Measurements from ENCODE around the gene MED27. TPM values are rescaled to one million over a fixed set of nuclear protein-coding genes. Genes with fewer than 3 reads are reported as not detected.

Gene MED27
- total RNA-seq, 2 experiments from 2014 or later: 22.6 to 23.4 TPM

DNA sequence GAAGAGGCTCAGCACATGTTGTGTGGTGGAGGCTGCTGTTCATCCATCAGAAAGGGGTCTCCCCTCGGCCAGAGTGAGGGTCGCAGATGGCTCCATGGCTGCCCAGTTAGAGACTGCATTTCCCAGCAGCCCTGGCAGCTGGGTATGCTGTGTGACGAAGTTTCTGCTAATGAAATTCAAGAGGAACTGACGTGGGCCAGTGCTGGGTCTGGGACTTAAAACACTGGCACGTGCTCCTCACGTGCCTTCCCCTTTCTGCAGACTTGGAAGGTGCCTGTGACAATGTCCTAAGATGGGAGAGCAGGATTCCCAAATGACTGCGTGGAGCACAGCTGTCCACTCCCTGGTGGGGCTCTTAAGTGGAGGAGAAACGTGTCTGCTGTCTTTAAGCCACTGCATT lies 225.3 kb downstream of the MED27 start:
- ChIA-PET POLR2A (interaction anchor here (1.2 kb wide), 1 partner anchor 22 kb away, joined by 6 read pairs; no protein-coding TSS in a partner anchor), CTCF (no interaction called here)
- DNase-seq: no peak
- no peak overlapping the region for H3K4me3 Mint-ChIP-seq
- peaks cover 13% of the 10 kb centered on the region for H3K4me1 Mint-ChIP-seq
- peaks cover 2% of the 10 kb centered on the region for H3K27me3 Mint-ChIP-seq
- no peaks in the 10 kb centered on the region for H3K36me3 Mint-ChIP-seq (ENCODE audit: low read depth)
- H3K27ac Mint-ChIP-seq: no peak overlapping the region
- H3K9me3 Mint-ChIP-seq: no peaks in the 10 kb centered on the region

DNA sequence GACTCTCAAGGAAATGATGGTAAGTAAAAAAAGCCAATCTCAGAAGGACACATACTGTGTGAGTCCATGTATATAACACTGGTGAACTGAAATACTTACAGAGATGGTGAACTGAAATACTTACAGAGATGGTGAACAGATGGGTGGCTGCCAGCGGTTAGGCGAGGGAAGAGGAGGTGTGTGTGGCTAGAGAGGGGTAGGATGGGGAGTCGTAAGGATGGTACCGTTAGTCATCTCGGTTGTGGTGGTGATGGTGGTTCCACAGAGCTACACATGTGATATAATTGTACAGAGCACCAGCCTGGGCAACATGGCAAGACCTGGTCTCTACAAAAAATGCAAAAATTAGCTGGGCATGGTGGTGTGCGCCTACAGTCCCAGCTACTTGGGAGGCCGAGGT lies 226.2 kb downstream of the MED27 start:
- Mint-ChIP-seq H3K4me1 (peaks cover 13% of the 10 kb centered on the region), H3K27me3 (peaks cover 2% of the 10 kb centered on the region), H3K4me3 (no peak overlapping the region), H3K9me3 (no peaks in the 10 kb centered on the region), H3K36me3 (ENCODE audit: low read depth) (no peaks in the 10 kb centered on the region), H3K27ac (no peak overlapping the region)
- CTCF ChIA-PET: no interaction called here
- POLR2A ChIA-PET: interaction anchor here (1.2 kb wide), 1 partner anchor 23 kb away, joined by 6 read pairs; no protein-coding TSS in a partner anchor
- DNase-seq: peak; percentile 44

DNA sequence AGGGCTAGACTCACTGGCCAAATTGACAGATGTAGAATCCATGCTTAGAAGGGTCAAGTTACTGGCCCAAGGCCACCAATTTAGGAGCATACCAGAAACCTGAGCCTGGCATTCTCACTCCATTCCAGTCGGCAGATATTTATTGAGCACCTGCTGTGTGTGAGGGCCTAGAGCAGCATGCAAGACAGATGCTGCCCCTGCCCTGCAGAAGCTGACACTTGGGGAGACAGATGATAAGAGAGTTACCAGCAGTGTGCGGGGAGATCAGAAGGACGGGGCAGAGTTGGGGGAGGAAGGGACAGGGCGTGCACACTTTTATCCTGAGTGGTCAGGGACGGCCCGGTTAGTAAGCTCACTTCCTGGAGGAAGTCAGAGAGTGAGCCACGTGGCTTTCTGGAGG lies 228.3 kb downstream of the MED27 start:
- H3K4me3 Mint-ChIP-seq: no peak overlapping the region
- DNase-seq: no peak
- peaks cover 6% of the 10 kb centered on the region for H3K27me3 Mint-ChIP-seq
- peaks cover 13% of the 10 kb centered on the region for H3K4me1 Mint-ChIP-seq
- peaks cover 2% of the 10 kb centered on the region for H3K9me3 Mint-ChIP-seq
- H3K27ac Mint-ChIP-seq: no peak overlapping the region
- POLR2A ChIA-PET: no interaction called here
- CTCF ChIA-PET: no interaction called here
- H3K36me3 Mint-ChIP-seq (ENCODE audit: low read depth): no peaks in the 10 kb centered on the region

DNA sequence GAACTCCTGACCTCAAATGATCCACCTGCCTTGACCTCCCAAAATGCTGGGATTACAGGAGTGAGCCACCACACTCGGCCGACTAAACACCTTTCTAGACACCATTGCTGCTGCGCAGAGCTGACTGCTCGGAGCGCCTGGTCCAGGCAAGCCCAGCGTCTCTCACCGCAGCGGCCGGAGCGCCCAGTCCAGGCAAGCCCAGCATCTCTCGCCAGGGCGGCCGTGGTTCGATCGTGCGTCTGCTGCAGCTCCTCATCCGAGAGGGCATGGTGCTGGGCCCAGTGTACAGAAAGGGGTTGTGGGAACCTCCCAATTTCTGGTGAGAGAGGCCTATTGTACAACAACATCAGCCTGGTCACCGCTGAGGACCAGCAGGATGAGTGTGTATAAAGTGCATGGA lies 230.3 kb downstream of the MED27 start:
- Mint-ChIP-seq H3K36me3 (ENCODE audit: low read depth) (no peaks in the 10 kb centered on the region), H3K9me3 (peaks cover 2% of the 10 kb centered on the region), H3K27me3 (peaks cover 13% of the 10 kb centered on the region), H3K4me1 (peaks cover 20% of the 10 kb centered on the region), H3K4me3 (no peak overlapping the region), H3K27ac (no peak overlapping the region)
- POLR2A ChIA-PET: no interaction called here
- CTCF ChIA-PET: no interaction called here
- DNase-seq: no peak

DNA sequence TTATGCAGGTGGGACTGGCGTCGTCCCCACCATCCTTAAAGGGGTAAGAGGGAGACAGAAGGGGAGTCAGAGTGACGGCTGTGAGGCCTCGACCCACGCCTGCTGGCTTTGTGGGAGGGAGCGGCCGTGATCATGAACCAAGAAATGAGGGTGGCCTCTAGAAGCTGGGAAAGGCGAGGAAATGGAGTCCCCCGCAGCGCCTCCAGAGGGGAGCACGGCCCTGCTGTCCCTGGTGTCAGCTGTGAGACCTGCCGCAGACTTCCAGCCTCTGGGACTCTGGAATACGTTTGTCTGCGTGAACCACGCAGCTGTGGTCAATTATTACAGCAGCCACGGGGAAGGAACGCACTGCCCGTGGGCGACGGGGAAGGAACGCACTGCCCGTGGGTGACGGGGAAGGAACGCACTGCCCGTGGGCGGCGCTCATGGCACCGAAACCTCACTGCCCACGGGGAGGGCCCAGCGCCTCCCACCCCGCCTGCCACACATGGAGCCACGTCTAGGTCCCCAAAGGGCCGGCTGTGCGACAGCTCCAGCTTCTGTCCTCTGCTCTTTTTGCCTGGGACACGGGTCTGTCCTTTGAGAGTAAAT lies 231.0 kb downstream of the MED27 start:
- peaks cover 13% of the 10 kb centered on the region for H3K27me3 Mint-ChIP-seq
- H3K4me1 Mint-ChIP-seq: peaks cover 20% of the 10 kb centered on the region
- H3K36me3 Mint-ChIP-seq (ENCODE audit: low read depth): no peaks in the 10 kb centered on the region
- H3K4me3 Mint-ChIP-seq: no peak overlapping the region
- ChIA-PET CTCF (interaction anchor here (0.5 kb wide), 1 partner anchor 88 kb away, joined by 4 read pairs; no protein-coding TSS in a partner anchor), POLR2A (no interaction called here)
- H3K9me3 Mint-ChIP-seq: peaks cover 2% of the 10 kb centered on the region
- no peak for DNase-seq
- H3K27ac Mint-ChIP-seq: no peak overlapping the region

DNA sequence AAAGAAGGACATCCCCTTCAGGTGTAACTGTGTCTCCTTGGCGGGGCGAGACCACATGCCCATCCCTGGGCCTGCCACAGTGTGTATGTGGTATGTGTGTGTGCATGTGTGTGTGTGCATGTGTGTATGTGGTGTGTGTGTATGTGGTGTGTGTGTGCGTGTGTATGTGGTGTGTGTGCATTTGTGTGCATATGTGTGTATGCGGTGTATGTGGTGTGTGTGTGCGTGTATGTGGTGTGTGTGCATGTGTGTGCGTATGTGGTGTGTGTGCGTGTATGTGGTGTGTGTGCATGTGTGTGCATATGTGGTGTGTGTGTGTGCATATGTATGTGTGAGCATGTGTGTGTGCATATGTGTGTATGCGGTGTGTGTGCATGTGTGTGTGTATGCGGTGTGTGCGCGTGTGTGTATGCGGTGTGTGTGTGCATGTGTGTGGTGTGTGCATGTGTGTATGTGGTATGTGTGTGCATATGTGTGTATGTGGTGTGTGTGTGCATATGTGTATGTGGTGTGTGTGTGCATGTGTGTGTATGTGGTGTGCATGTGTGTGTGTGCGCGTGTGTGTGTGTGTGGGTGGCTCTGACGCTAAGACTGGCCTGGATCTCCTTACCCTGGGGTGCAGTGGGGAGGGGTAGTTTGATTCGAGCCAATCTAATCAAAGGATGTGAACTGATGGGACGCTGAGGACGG lies 231.9 kb downstream of the MED27 start:
- peaks cover 2% of the 10 kb centered on the region for H3K9me3 Mint-ChIP-seq
- H3K27ac Mint-ChIP-seq: no peak overlapping the region
- H3K4me3 Mint-ChIP-seq: no peak overlapping the region
- ChIA-PET POLR2A (no interaction called here), CTCF (no interaction called here)
- peaks cover 14% of the 10 kb centered on the region for H3K4me1 Mint-ChIP-seq
- DNase-seq: no peak
- no peaks in the 10 kb centered on the region for H3K36me3 Mint-ChIP-seq (ENCODE audit: low read depth)
- peaks cover 17% of the 10 kb centered on the region for H3K27me3 Mint-ChIP-seq

DNA sequence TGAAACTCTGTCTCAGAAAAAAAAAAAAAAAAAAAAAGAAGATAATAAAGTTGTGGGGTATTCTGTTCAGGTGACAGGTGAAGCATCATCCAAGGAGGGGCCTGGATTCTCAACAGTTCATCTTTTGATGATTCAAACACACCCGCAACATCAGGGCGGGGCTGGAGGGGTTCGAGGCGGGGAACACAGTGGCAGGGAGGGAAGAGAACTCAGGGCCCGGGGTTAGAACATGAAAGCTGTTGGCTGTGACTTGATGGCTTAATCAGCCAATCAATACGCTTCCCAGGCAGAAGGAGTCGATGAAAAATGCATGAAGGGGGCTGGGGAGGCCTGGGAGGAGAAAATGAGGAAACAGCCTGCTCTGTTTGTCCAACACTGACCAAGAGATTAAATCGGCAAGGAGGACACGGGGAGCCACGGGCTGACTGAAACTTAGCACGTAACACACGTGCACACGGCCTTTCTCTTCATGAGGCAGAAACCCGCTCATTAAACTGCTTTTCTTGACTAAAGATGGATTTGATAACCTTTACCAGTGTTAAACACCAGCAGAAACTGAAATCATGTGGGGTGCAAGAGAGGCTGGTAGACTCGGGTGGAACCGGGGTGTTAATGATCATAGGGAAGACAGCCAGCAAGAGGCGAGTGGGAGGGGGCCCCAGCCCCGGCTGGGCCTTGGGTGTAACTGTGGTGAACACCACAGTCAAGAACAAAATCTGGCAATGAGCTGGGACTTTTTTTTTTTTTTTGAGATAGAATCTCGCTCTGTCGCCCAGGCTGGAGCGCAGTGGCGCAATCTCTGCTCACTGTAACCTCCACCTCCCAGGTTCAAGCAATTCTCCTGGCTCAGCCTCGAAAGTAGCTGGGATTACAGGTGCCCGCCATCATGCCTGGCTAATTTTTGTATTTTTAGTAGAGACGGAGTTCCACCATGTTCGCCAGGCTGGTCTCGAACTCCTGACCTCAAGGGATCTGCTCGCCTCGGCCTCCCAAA lies 234.1 kb downstream of the MED27 start:
- no peak overlapping the region for H3K4me3 Mint-ChIP-seq
- H3K27ac Mint-ChIP-seq: peak overlapping the region; percentile 71
- ChIA-PET POLR2A (no interaction called here), CTCF (no interaction called here)
- no peaks in the 10 kb centered on the region for H3K36me3 Mint-ChIP-seq (ENCODE audit: low read depth)
- H3K4me1 Mint-ChIP-seq: peaks cover 19% of the 10 kb centered on the region
- DNase-seq: no peak
- H3K9me3 Mint-ChIP-seq: peaks cover 2% of the 10 kb centered on the region
- peaks cover 15% of the 10 kb centered on the region for H3K27me3 Mint-ChIP-seq

DNA sequence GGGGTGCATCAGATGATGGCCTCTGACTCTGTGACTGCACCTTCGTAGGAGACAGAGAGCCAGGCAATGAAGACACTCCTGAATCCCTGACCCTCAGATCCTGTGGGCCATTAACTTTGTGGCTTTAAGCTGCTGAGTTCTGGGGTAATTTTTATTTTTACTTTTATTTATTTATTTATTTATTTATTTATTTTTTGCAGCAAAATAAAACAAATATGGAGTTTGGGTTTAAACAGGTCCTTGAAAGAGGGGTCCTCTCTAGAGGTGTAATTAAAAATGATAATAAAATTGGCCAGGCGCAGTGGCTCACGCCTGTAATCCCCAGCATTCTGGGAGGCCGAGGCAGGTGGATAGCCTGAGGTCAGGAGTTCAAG lies 234.9 kb downstream of the MED27 start:
- H3K27me3 Mint-ChIP-seq: peaks cover 15% of the 10 kb centered on the region
- no peak for DNase-seq
- H3K36me3 Mint-ChIP-seq (ENCODE audit: low read depth): no peaks in the 10 kb centered on the region
- CTCF ChIA-PET: no interaction called here
- H3K4me3 Mint-ChIP-seq: no peak overlapping the region
- peaks cover 27% of the 10 kb centered on the region for H3K4me1 Mint-ChIP-seq
- POLR2A ChIA-PET: no interaction called here
- H3K27ac Mint-ChIP-seq: no peak overlapping the region
- peaks cover 2% of the 10 kb centered on the region for H3K9me3 Mint-ChIP-seq

DNA sequence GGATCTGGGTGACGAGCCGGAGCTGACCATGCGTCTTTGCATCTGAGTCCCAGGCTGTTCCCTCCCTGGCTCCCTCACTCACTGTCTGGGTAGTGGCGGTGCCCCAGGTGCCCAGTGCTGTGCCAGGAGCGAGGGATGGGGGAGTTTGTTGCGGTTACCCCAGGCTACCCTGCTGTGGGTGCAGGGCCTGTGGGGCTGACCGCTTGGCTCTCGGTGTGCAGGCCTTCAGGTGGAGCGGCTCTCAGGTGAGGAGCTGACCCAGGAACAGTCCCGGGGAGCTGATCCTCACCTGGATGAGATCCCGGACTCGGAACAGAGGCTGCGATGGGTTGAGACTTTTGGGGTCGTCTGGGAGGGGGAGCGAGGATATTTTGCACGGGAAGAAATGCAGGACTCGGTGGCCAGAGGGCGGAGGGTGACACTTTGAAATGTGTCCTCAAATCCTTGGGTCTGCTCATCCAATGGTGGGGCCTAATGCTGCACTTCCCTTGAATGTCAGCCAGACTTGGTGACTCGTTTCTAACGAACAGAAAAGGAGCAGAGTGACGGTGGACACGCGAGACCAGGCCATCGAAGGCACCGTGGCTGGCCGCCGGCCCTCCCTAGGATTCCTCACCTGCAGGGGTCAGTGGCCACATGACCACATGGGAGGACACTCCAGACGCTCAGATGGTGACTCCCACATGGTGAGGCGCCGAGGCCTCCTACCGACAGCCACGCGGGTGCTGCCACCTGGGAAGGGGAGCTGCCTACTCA lies 235.5 kb downstream of the MED27 start:
- Mint-ChIP-seq H3K27ac (no peak overlapping the region), H3K36me3 (ENCODE audit: low read depth) (no peaks in the 10 kb centered on the region), H3K4me3 (no peak overlapping the region), H3K27me3 (peaks cover 15% of the 10 kb centered on the region), H3K9me3 (peaks cover 2% of the 10 kb centered on the region), H3K4me1 (peaks cover 33% of the 10 kb centered on the region)
- DNase-seq: no peak
- POLR2A ChIA-PET: no interaction called here
- CTCF ChIA-PET: no interaction called here

DNA sequence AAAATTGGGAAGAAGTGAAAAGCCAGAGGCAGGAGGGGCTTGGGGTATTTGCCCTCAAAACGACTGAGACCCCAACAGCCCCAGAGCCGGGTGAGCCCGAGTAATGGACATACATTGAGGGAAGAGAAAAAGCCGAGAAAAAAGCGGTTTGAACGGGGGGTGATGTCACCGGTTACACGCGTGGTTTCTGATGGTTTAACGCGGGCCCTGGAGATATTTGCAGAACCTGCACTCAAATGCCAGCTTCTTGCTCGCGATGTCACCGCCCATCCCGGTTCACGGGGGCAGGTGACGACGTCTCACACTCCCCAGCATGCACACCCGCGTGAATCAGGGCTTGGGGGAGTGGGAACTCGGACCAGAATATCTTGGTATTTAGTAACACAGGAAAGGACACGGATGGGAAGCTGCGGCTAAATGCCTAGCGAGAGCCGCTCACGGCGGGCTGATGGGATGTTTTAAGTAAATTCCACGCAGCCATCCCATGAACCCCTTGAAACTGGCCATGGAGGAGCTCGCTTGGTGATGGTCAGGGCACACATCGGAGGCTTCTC lies 237.8 kb downstream of the MED27 start:
- Mint-ChIP-seq H3K36me3 (ENCODE audit: low read depth) (peaks cover 3% of the 10 kb centered on the region), H3K4me1 (peaks cover 42% of the 10 kb centered on the region), H3K4me3 (no peak overlapping the region), H3K9me3 (no peaks in the 10 kb centered on the region), H3K27ac (no peak overlapping the region), H3K27me3 (peaks cover 16% of the 10 kb centered on the region)
- ChIA-PET POLR2A (no interaction called here), CTCF (no interaction called here)
- DNase-seq: no peak

DNA sequence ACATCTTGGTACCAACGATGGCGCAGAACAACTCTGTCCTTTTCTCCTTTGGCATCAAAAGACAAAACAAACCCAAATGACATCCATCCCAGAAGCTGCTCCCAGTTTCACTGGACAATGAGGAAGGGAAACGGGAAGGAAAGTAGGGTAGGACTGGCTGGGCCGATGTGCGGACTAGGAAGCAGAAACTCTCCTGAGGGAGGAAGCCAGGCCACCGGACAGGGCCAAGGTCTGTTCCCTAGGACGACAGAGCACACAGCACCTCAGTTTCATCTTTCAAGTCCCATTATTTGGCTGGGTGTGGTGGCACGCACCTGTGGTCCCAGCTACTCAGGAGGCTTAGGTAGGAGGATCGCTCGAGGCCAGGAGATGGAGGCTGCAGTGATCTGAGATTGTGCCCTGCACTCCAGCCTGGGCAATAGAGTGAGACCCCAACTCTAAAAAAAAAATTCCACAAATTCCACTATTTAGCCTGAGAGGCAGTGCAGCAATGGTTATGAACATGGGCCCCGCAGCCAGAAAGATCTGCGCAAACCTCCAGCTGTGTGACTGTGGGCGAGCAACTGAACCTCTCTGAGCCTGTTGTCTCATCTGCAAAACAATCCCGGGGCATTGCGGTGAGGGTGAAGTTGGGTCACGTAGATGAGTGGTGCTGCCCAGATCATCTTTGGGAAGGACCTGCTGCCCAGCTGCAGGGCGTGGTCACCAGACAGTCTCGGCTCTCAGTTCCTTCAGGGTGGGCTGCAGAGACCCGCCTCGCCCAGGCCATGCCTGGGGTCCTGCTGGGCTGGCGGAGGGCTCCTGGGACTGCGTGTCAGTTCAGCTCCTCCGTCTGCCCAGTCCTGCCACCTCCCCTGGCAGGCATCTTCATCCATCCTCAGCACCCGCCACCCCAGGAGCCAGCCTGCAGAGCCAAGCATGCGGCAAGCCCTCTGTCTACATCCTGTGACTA lies 238.6 kb downstream of the MED27 start:
- ChIA-PET POLR2A (interaction anchor here (1.2 to 1.9 kb wide), 3 partner anchors 35 to 1189 kb away, joined by 3 to 11 read pairs (median 4); partner anchors contain the start of gene GTF3C5), CTCF (interaction anchor here (0.6 to 1.4 kb wide), 3 partner anchors 31 to 337 kb away, joined by 3 read pairs; no protein-coding TSS in a partner anchor)
- Mint-ChIP-seq H3K4me3 (no peak overlapping the region), H3K36me3 (ENCODE audit: low read depth) (peaks cover 3% of the 10 kb centered on the region), H3K27me3 (peaks cover 11% of the 10 kb centered on the region), H3K9me3 (peaks cover 2% of the 10 kb centered on the region), H3K4me1 (peaks cover 42% of the 10 kb centered on the region), H3K27ac (peak overlapping the region; percentile 99)
- DNase-seq: no peak
